Ovary (tissue), 9 donors: Measurements from ENCODE around the gene NTN5. TPM values are rescaled to one million over a fixed set of nuclear protein-coding genes. Genes with fewer than 3 reads are reported as not detected.

ENCODE experiments used
- DNase-seq, 5 donors: peaks; one replicate each; pipeline ENCODE4 v3.0.0-alpha.2; 2019 to 2020
- H3K27ac ChIP-seq, 2 donors: fragments of 200-600 bp; one replicate each; pipeline versions ENCODE4 v1.5.1 to v1.8.0; 2019 to 2022
- H3K27me3 ChIP-seq: fragments of 200-600 bp; one replicate; pipeline ENCODE4 v1.8.0; 2022
- H3K36me3 ChIP-seq: fragments of 200-600 bp; sonication (generic); one replicate; pipeline ENCODE4 v1.5.1; 2019
- H3K4me1 ChIP-seq: one replicate; pipeline ENCODE4 v1.8.1; 2013; ENCODE audit warnings: mild to moderate bottlenecking, moderate library complexity; ENCODE audit not compliant: insufficient read depth
- H3K4me3 ChIP-seq: fragments of 200-600 bp; sonication (generic); one replicate; pipeline ENCODE4 v1.5.1; 2017
- H3K9me3 ChIP-seq, 2 donors: fragments of 200-600 bp in 1 of 2; sonication (generic) in 1 of 2; one replicate each; pipeline versions ENCODE4 v1.5.1 to v1.8.1; 2013 to 2019; ENCODE audit warnings: mild to moderate bottlenecking in 1 of 2, moderate library complexity in 1 of 2
- EP300 ChIP-seq: sonication (generic); formaldehyde crosslinking; IDR thresholded peaks from one replicate; pipeline ENCODE4 v1.6.1; 2017; ENCODE audit warnings: antibody characterized with exemption
- POLR2A ChIP-seq: fragments of 450-650 bp; IDR thresholded peaks from one replicate; pipeline ENCODE4 v1.6.1; 2017; ENCODE audit warnings: antibody characterized with exemption, mild to moderate bottlenecking, moderate library complexity
- WGBS, 3 donors: extraction: QIAGEN DNeasy Blood & Tissue Kit in 1 of 3; methylation state at CpG; one replicate each; pipeline versions ENCODE4 v1.1.5 to v1.1.7; 2013 to 2017; 5-methylcytosine and 5-hydroxymethylcytosine counted together
- intact Hi-C, 4 donors: fragments of 100-400 bp; cut with DNase I; formaldehyde crosslinking; loops; one replicate each; pipeline versions ENCODE4 v1.11.0 to v1.15.1; 2022 to 2023
- polyA plus RNA-seq, 2 donors: library from polyadenylated mRNA; stranded (reverse); fragments of 200-250 nt in 1 of 2; fragments of 350-450 nt in 1 of 2; fragmentation: Illumina TruSeq in 1 of 2; extraction: RNeasy Lipid Tissue Mini Kit (QIAGEN cat#74804) in 1 of 2; gene quantifications; one replicate each; pipeline ENCODE4 v1.2.3, GENCODE V29; 2013 to 2014
- total RNA-seq, 7 donors: library from RNA; depleted of rRNA in 2 of 7; stranded (reverse); fragments of >200 nt in 2 of 7; fragmentation: NEBNext Ultra II Directional in 3 of 7; extraction: Animal tissue kit (Norgen Biotek cat#: 25700) in 3 of 7; gene quantifications; one replicate each; pipeline versions ENCODE4 v1.1.0 to v1.2.4, GENCODE V29; 2016 to 2023
- TF ChIP-seq, protein P1 (sequence below), 3 donors: fragments of 450-650 bp in 2 of 3; fragments of 200-600 bp in 1 of 3; IDR thresholded peaks; one replicate each; pipeline versions ENCODE4 v1.5.1 to v1.8.0; 2016 to 2022; ENCODE audit warnings: antibody characterized with exemption in 3 of 3, mild to moderate bottlenecking in 1 of 3
- donor health status: DM: no; HTN: no; CAD: no; lungs with moderate emphysema.
- donor health status: DM: no; HTN: no; CAD: no.
- donor health status: Bipolar disorder and iron deficiency.
- donor health status: DM: yes; HTN: yes; CAD: no.
- donor health status: DM: no; HTN: no; CAD: no.
- donor health status: DM: yes; HTN: yes; CAD: no.

NTN5 gene
- total and polyA plus RNA-seq, 9 donors: 0.23 to 3.8 (median 2.0) TPM

DNA sequence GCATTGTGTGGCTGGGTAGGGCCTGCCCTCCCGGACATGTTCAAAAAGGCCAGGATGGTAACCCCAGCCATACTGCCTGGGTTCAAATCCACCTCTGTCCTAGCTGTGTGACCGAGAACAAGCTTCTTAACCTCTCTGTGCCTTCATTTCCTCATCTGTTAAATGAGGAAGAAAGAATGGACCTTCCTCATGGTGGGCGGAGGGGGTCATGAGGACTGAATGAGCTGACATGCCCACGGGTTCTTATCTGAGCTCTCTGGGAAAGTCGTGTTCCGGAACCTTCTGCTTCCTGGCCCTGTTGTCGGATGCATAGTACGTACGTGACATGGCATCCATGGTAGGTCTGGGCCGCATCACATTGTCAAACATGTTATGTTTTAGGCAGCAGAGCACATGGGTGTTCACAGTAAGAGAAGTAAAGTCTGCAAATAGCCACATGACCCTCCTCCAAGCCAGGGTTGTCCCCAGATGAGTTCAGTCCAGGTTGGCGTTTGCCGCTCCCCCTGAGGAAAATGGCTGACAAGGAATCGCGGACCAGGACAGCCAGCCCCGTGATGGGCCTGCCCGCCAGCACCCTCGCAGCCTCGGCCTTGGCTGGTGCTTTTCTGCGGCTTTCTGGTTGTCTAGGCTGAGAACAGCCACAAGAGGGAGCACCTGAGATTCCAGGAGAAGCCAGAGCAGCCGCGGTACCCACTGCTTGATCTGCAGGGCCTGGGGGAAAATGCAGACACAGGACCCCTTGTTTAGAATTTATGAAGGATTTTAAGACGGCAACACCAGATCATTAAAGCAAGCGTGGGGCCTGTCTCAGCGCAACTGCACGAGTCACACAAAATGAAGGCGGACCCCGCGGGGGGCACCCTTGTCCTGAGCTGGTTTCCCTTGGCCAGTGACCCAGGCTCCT lies 2.4 kb upstream of the NTN5 start:
- Histone ChIP-seq H3K36me3 (no peaks in the 10 kb centered on the region), H3K4me3 (no peak overlapping the region), H3K27ac (no peak overlapping the region), H3K9me3 (no peaks in the 10 kb centered on the region), H3K27me3 (no peaks in the 10 kb centered on the region), H3K4me1 (peaks cover 3% of the 10 kb centered on the region)
- peak; percentile 82 to 87 (median 83) for DNase-seq
- intact Hi-C loops: loop anchor here in 3 of 4 donors (2.0 to 5.0 kb wide), 4 partner anchors 37 to 64 kb away; no protein-coding TSS in a partner anchor
- TF ChIP-seq POLR2A: no peak
- TF ChIP-seq, protein P1, sequence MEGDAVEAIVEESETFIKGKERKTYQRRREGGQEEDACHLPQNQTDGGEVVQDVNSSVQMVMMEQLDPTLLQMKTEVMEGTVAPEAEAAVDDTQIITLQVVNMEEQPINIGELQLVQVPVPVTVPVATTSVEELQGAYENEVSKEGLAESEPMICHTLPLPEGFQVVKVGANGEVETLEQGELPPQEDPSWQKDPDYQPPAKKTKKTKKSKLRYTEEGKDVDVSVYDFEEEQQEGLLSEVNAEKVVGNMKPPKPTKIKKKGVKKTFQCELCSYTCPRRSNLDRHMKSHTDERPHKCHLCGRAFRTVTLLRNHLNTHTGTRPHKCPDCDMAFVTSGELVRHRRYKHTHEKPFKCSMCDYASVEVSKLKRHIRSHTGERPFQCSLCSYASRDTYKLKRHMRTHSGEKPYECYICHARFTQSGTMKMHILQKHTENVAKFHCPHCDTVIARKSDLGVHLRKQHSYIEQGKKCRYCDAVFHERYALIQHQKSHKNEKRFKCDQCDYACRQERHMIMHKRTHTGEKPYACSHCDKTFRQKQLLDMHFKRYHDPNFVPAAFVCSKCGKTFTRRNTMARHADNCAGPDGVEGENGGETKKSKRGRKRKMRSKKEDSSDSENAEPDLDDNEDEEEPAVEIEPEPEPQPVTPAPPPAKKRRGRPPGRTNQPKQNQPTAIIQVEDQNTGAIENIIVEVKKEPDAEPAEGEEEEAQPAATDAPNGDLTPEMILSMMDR (IDR thresholded peaks at IDR 0.05): peak; percentile 84 to 91 (median 89)
- WGBS, 3 donors: 33% methylated on average over 28 of the region's 28 CpGs

DNA sequence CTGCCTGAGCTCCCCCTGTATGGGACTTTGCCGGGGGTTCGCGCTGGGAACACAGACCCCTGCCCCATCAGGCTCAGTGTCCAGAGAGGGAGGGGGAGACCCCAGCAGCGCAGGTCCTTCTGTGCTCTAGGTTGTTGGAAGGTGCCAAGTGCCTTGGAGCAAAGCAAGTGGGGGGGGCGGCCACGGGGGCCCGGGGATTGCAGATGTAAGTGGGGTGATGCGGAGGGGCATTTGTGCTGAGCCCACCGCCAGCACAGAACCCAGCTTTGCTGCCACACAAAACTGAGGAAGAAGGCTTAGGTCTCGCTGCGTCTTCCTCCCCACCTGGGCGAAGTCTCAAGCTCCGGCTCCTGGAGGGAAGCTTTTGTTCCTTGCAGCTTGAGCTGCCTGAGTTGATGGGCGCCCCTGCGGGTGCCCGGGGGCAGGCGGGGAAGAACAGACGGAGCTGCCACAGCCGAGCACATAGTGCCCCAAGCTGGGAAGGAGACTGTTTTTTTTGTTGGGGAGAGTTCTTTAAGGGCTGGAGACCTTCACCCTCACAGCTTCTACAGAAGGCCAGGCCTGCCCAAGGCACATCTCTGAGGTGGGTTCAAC lies 1.5 kb upstream of the NTN5 start:
- Histone ChIP-seq H3K9me3 (no peaks in the 10 kb centered on the region), H3K4me1 (peaks cover 3% of the 10 kb centered on the region), H3K27me3 (no peaks in the 10 kb centered on the region), H3K36me3 (no peaks in the 10 kb centered on the region), H3K27ac (no peak overlapping the region), H3K4me3 (no peak overlapping the region)
- 87 to 92% (median 91%) methylated on average over 17 to 19 of the region's 19 CpGs for WGBS, 3 donors
- intact Hi-C loops: loop anchor here in 2 of 4 donors (2.0 kb wide), 2 partner anchors 38 to 64 kb away; no protein-coding TSS in a partner anchor
- TF ChIP-seq, protein P1 (IDR thresholded peaks at IDR 0.05): no peak
- TF ChIP-seq EP300: no peak
- TF ChIP-seq POLR2A: no peak
- DNase-seq: no peak

DNA sequence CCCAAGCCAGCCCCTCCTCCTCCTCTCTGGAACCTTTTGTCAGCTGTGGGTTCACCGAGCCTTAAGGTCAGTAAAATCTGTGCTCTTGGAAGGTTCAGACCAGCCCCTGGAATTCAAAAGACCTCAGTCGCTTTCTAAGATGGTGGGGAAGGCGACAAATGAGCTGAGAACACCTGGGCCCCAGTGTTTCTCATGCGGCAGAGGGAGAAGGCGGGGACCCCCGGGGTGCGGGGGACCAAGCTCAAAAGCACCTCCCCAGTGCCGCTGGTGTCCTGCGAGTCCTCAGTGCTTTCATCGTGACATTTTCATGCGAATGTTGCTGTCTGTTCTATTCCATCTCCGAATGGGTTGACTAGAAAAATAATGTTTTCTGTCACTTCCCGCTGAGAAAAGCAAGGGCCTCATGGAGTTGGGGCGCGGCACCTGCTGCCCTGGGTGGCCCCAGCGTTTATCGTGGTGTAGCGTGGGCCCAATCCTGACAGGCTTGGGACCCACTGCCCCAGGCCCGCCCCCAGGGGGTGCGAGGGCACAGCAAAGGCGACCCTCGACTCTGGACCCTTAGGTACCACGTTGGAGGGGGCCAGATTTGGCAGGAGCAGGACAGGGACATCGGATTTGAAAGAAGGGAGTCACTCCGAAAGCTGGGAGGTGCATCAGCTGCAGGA lies 751 bp upstream of the NTN5 start:
- Histone ChIP-seq H3K4me1 (peaks cover 3% of the 10 kb centered on the region), H3K4me3 (no peak overlapping the region), H3K9me3 (no peaks in the 10 kb centered on the region), H3K36me3 (no peaks in the 10 kb centered on the region), H3K27ac (no peak overlapping the region), H3K27me3 (no peaks in the 10 kb centered on the region)
- 83 to 86% (median 85%) methylated on average over 25 of the region's 25 CpGs for WGBS, 3 donors
- intact Hi-C loops: loop anchor here in 2 of 4 donors (2.0 kb wide), 2 partner anchors 39 to 65 kb away; no protein-coding TSS in a partner anchor
- no peak for DNase-seq
- TF ChIP-seq EP300 (no peak), POLR2A (no peak)
- TF ChIP-seq, protein P1 (IDR thresholded peaks at IDR 0.05): no peak

DNA sequence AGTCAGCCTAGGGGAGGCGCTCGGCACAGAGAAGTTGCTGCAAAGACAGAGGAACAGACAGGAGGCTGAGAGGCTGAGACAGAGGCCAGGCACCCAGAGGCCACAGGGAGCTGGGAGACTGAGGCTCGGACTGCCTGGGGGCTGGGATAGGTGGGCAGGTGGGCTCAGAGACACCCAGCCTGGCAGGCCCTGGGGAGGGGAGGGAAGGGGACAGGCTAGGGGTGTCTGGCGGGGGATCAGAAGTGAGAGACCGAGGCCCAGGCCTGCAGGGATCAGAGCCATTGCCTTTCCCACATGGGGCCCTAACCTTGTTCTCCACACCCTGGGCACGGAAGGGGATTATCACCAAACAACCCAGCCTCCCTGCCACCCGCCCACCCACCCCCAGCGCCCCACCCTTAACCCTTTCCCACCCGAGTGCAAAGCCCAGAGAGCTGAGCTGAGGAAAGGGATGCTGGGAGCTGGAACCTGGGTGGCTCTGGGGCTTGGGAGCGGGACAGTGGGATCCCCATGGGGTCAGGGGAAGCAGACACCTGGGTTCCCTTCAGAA lies 1.3 kb downstream of the NTN5 start:
- intact Hi-C loops: no loop called here

More for the DNA sequence above, 1.3 kb downstream of the NTN5 start:
- Histone ChIP-seq H3K27ac (no peak overlapping the region), H3K36me3 (no peaks in the 10 kb centered on the region), H3K9me3 (no peaks in the 10 kb centered on the region), H3K27me3 (no peaks in the 10 kb centered on the region), H3K4me3 (no peak overlapping the region), H3K4me1 (peaks cover 3% of the 10 kb centered on the region)
- TF ChIP-seq, protein P1 (IDR thresholded peaks at IDR 0.05): no peak
- no peak for TF ChIP-seq POLR2A
- no peak for TF ChIP-seq EP300
- no peak for DNase-seq
- 73 to 75% (median 74%) methylated on average over 8 to 10 of the region's 10 CpGs for WGBS, 3 donors
